ENCODE measurements around the gene NUP210L. TPM values are rescaled to one million over a fixed set of nuclear protein-coding genes. Genes with fewer than 3 reads are reported as not detected.
A peak's percentile ranks its signal among the peaks of the same experiment; 100 is the strongest.

Gene NUP210L
- total and polyA plus RNA-seq, 2 of the 13 experiments (the other 11 are each of a cell fraction or from before 2014, with no cell fraction given), result not detected

DNA sequence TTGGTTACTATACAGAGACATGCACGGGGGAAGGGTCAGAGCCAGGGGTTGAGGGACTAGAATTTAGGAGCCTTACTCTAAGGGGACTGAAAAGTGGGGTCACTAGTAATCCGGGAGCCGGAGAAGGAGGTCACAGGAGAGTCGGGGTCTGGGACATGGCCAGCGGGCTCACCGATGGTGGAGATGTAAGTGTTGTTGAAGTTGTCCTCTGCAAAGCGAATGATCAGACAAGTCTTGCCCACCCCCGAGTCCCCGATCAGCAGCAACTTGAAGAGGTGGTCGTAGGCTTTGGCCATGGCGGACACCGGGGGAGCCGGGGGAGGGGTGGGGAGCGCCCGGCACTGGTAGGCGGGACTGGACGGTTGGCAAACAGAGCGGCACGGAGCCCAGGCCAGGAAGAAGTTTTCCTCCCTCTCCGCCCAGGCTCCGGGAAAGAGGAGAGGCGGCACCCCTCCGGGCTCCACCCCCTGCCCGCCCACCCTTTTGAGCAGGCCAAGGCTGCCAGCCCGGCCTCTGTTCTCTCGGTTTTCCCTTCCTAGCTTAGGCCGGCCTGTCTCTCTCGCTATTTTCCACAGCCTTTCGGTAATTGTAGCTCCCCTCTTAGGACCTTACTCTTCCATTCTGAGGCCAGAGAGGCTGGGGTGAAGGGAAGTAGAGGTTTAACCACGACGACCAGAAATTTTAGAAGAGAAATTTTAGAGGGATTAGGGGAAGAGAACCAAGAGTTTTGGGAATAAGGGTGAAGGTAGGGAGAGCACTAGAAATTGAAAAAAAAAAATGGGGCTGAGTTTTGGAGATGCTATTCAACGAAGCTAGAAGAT, 168.7 kb downstream of the NUP210L start, which contains the start of gene RAB13 (continued):
- TF ChIP-seq, protein P1, sequence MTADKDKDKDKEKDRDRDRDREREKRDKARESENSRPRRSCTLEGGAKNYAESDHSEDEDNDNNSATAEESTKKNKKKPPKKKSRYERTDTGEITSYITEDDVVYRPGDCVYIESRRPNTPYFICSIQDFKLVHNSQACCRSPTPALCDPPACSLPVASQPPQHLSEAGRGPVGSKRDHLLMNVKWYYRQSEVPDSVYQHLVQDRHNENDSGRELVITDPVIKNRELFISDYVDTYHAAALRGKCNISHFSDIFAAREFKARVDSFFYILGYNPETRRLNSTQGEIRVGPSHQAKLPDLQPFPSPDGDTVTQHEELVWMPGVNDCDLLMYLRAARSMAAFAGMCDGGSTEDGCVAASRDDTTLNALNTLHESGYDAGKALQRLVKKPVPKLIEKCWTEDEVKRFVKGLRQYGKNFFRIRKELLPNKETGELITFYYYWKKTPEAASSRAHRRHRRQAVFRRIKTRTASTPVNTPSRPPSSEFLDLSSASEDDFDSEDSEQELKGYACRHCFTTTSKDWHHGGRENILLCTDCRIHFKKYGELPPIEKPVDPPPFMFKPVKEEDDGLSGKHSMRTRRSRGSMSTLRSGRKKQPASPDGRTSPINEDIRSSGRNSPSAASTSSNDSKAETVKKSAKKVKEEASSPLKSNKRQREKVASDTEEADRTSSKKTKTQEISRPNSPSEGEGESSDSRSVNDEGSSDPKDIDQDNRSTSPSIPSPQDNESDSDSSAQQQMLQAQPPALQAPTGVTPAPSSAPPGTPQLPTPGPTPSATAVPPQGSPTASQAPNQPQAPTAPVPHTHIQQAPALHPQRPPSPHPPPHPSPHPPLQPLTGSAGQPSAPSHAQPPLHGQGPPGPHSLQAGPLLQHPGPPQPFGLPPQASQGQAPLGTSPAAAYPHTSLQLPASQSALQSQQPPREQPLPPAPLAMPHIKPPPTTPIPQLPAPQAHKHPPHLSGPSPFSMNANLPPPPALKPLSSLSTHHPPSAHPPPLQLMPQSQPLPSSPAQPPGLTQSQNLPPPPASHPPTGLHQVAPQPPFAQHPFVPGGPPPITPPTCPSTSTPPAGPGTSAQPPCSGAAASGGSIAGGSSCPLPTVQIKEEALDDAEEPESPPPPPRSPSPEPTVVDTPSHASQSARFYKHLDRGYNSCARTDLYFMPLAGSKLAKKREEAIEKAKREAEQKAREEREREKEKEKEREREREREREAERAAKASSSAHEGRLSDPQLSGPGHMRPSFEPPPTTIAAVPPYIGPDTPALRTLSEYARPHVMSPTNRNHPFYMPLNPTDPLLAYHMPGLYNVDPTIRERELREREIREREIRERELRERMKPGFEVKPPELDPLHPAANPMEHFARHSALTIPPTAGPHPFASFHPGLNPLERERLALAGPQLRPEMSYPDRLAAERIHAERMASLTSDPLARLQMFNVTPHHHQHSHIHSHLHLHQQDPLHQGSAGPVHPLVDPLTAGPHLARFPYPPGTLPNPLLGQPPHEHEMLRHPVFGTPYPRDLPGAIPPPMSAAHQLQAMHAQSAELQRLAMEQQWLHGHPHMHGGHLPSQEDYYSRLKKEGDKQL (CRISPR knock-in tag; IDR thresholded peaks at IDR 0.05; ENCODE audit: low read depth), result no peak
- TF ChIP-seq ZNF777 (CRISPR knock-in tag; IDR thresholded peaks at IDR 0.05) (peak; percentile 42; the same call in 1 of the 2 replicates), MEF2D (CRISPR knock-in tag; IDR thresholded peaks at IDR 0.05) (no peak), TAF1 (CRISPR knock-in tag; IDR thresholded peaks at IDR 0.05) (peak; percentile 53; the same call in 1 of the 2 replicates), POLR2A (IDR thresholded peaks at IDR 0.05; ENCODE audit: insufficient read depth in 1 of 2, low read depth in 2 of 2, low read length in 2 of 2) (peak in 1 of 2 experiments; percentile 63; a peak in 2 of 4 replicates), SOX13 (IDR thresholded peaks at IDR 0.05) (no peak), SOX13 (CRISPR knock-in tag; conservative IDR thresholded peaks at IDR 0.05 in 1 of 2, IDR thresholded peaks at IDR 0.05 in 1 of 2) (no peak), YY1 (IDR thresholded peaks at IDR 0.05; ENCODE audit: insufficient read depth, insufficient replicate concordance, low read depth, low read length) (peak; percentile 74), FOSL1 (CRISPR knock-in tag; IDR thresholded peaks at IDR 0.05; ENCODE audit: borderline replicate concordance) (no peak), CEBPG (CRISPR knock-in tag; IDR thresholded peaks at IDR 0.05) (no peak), ZNF850 (CRISPR knock-in tag; conservative IDR thresholded peaks at IDR 0.05) (0 out of 2 replicates have a peak, but pooled peaks have one; percentile 16)
- TF ChIP-seq, protein P2, sequence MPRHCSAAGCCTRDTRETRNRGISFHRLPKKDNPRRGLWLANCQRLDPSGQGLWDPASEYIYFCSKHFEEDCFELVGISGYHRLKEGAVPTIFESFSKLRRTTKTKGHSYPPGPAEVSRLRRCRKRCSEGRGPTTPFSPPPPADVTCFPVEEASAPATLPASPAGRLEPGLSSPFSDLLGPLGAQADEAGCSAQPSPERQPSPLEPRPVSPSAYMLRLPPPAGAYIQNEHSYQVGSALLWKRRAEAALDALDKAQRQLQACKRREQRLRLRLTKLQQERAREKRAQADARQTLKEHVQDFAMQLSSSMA (CRISPR knock-in tag; IDR thresholded peaks at IDR 0.05), result 0 out of 2 replicates have a peak, but pooled peaks have one; percentile 50
- TF ChIP-seq, protein P3, sequence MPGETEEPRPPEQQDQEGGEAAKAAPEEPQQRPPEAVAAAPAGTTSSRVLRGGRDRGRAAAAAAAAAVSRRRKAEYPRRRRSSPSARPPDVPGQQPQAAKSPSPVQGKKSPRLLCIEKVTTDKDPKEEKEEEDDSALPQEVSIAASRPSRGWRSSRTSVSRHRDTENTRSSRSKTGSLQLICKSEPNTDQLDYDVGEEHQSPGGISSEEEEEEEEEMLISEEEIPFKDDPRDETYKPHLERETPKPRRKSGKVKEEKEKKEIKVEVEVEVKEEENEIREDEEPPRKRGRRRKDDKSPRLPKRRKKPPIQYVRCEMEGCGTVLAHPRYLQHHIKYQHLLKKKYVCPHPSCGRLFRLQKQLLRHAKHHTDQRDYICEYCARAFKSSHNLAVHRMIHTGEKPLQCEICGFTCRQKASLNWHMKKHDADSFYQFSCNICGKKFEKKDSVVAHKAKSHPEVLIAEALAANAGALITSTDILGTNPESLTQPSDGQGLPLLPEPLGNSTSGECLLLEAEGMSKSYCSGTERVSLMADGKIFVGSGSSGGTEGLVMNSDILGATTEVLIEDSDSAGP (CRISPR knock-in tag; IDR thresholded peaks at IDR 0.05; ENCODE audit: borderline replicate concordance), result no peak; the same call in 1 of the 2 replicates
- TF ChIP-seq, protein P4, sequence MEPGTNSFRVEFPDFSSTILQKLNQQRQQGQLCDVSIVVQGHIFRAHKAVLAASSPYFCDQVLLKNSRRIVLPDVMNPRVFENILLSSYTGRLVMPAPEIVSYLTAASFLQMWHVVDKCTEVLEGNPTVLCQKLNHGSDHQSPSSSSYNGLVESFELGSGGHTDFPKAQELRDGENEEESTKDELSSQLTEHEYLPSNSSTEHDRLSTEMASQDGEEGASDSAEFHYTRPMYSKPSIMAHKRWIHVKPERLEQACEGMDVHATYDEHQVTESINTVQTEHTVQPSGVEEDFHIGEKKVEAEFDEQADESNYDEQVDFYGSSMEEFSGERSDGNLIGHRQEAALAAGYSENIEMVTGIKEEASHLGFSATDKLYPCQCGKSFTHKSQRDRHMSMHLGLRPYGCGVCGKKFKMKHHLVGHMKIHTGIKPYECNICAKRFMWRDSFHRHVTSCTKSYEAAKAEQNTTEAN (CRISPR knock-in tag; conservative IDR thresholded peaks at IDR 0.05), result 0 out of 2 replicates have a peak, but pooled peaks have one; percentile 1
- TF ChIP-seq, protein P5, sequence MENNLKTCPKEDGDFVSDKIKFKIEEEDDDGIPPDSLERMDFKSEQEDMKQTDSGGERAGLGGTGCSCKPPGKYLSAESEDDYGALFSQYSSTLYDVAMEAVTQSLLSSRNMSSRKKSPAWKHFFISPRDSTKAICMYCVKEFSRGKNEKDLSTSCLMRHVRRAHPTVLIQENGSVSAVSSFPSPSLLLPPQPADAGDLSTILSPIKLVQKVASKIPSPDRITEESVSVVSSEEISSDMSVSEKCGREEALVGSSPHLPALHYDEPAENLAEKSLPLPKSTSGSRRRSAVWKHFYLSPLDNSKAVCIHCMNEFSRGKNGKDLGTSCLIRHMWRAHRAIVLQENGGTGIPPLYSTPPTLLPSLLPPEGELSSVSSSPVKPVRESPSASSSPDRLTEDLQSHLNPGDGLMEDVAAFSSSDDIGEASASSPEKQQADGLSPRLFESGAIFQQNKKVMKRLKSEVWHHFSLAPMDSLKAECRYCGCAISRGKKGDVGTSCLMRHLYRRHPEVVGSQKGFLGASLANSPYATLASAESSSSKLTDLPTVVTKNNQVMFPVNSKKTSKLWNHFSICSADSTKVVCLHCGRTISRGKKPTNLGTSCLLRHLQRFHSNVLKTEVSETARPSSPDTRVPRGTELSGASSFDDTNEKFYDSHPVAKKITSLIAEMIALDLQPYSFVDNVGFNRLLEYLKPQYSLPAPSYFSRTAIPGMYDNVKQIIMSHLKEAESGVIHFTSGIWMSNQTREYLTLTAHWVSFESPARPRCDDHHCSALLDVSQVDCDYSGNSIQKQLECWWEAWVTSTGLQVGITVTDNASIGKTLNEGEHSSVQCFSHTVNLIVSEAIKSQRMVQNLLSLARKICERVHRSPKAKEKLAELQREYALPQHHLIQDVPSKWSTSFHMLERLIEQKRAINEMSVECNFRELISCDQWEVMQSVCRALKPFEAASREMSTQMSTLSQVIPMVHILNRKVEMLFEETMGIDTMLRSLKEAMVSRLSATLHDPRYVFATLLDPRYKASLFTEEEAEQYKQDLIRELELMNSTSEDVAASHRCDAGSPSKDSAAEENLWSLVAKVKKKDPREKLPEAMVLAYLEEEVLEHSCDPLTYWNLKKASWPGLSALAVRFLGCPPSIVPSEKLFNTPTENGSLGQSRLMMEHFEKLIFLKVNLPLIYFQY (CRISPR knock-in tag; IDR thresholded peaks at IDR 0.05; ENCODE audit: borderline replicate concordance), result no peak

All from HepG2 (cell line).